IPS DF 4.7 (cell line): ENCODE data around the gene SEL1L.
"Not testable (repeated sequence)": the region's sequence is repeated elsewhere in the genome, so short reads cannot be mapped to it uniquely, and the experiment has no call there.

Source experiments
- DNase-seq: peaks from one replicate; pipeline ENCODE4 v3.0.0-alpha.2; 2013; ENCODE audit warnings: low spot score; ENCODE audit errors: extremely low read depth

SEL1L gene

GRCh38 chr14:81529391-81529790 lies 4.3 kb downstream of the SEL1L start:
- DNase-seq, result no peak

GRCh38 chr14:81525129-81525528 lies 8.5 kb downstream of the SEL1L start:
- no peak for DNase-seq

- DNase-seq, result no peak
Observed at GRCh38 chr14:81523616-81524015, 10.0 kb downstream of the SEL1L start.

GRCh38 chr14:81523016-81523415 lies 10.6 kb downstream of the SEL1L start:
- DNase-seq, result no peak

GRCh38 chr14:81521356-81521755 lies 12.3 kb downstream of the SEL1L start:
- no peak for DNase-seq

GRCh38 chr14:81519200-81520011 lies 14.2 kb downstream of the SEL1L start:
- no peak for DNase-seq

- DNase-seq, result no peak
Observed at GRCh38 chr14:81517798-81518398, 15.8 kb downstream of the SEL1L start.

- peak; percentile 11 for DNase-seq
Observed at GRCh38 chr14:81516986-81517797, 16.5 kb downstream of the SEL1L start.

GRCh38 chr14:81515927-81516326 lies 17.7 kb downstream of the SEL1L start:
- not testable (repeated sequence) for DNase-seq

GRCh38 chr14:81512826-81513225 lies 20.8 kb downstream of the SEL1L start:
- DNase-seq, result not testable (repeated sequence)

GRCh38 chr14:81511111-81511904 lies 22.3 kb downstream of the SEL1L start:
- no peak for DNase-seq

GRCh38 chr14:81509838-81510452 lies 23.7 kb downstream of the SEL1L start:
- no peak for DNase-seq

GRCh38 chr14:81509321-81509720 lies 24.3 kb downstream of the SEL1L start:
- no peak for DNase-seq

GRCh38 chr14:81506487-81506886 lies 27.2 kb downstream of the SEL1L start:
- no peak for DNase-seq

GRCh38 chr14:81504864-81505263 lies 28.8 kb downstream of the SEL1L start:
- DNase-seq, result no peak

GRCh38 chr14:81485781-81486180 lies 47.9 kb downstream of the SEL1L start:
- DNase-seq, result no peak

GRCh38 chr14:81485372-81485771 lies 48.3 kb downstream of the SEL1L start:
- DNase-seq, result no peak

GRCh38 chr14:81484120-81484519 lies 49.5 kb downstream of the SEL1L start:
- DNase-seq, result no peak

GRCh38 chr14:81480741-81481140 lies 52.9 kb downstream of the SEL1L start:
- no peak for DNase-seq

- no peak for DNase-seq
Observed at GRCh38 chr14:81478446-81478845, 55.2 kb downstream of the SEL1L start.

- DNase-seq, result no peak
Observed at GRCh38 chr14:81476816-81477215, 56.8 kb downstream of the SEL1L start.
